Activated naive CD4-positive, alpha-beta T cell treated with anti-CD3 and anti-CD28 coated beads, Interleukin-2, amount 50 U/mL, for 16 hours (primary cell): ENCODE measurements around the gene XAGE3.

ENCODE experiments used
- DNase-seq: peaks from one replicate; pipeline ENCODE4 v3.0.0-alpha.2; 2020

XAGE3 gene

DNA sequence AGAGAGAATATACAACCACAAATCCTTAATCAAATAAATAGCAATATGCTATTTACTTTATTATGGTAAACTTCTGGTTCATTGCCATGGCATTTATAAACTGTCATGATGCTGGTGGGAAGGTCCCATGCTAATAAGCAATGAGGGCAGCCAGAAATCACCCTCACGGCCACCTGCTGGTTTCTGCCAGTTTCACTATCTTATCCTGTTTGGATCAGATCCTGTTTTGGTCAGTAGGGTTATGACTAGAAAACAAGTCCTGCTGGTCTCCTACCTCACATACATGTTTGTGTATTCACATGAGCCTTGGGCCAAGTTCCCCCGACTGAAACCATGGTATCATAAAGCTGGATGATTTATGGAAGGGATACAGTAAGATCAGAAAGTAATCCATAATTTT is 28.7 kb downstream of the XAGE3 start:
- DNase-seq: no peak

GRCh38 chrX:52830551-52830950 is 37.3 kb downstream of the XAGE3 start:
- DNase-seq: no peak

DNA sequence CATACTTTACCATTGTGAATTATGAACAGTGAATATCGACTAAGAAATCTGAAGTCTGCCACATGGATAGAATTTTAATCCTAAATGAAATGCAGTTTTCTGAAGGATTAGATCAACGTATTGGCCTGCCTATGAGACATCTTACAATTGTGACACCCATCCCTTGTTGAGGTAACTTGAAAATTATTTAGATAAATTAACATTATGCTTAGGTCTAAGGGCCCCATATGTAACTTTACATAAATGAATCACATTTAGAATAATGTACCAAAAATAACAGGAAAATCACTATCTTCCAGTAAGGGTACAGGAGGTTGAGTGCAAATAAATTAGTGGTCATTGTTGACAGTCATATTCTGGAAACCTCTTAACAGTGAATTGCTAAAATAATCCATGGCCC is 43.3 kb downstream of the XAGE3 start:
- DNase-seq: no peak

GRCh38 chrX:52821079-52821760 is 46.7 kb downstream of the XAGE3 start:
- DNase-seq: no peak

DNA sequence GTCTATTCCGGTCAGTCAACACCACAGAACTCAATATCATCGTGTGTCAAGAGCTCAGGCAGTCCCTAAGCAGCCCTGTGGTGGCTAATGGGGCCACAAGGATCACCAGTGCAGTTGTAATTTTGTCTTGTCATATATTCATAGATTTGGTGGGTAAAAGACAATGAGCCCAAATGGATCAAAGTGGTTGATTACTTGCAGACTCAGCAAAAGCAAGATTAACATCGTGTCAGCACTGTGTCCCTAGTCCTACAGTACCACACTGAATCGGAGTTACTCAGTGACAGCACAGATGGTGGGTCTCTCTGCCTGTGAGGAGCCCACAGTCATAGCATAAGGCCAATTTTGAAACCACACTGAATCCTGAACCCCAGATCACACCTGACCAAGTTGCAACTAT is 48.1 kb downstream of the XAGE3 start:
- DNase-seq: no peak
